ENCODE results near the gene VASH1. TPM values are rescaled to one million over a fixed set of nuclear protein-coding genes. Genes with fewer than 3 reads are reported as not detected.
"Not testable (repeated sequence)": the region's sequence is repeated elsewhere in the genome, so short reads cannot be mapped to it uniquely, and the experiment has no call there.

The VASH1 gene
- 2.1 and 2.8 TPM in 2 replicates for total RNA-seq (2014; rRNA removed; shearing (Covaris generic); ENCODE audit: low replicate concordance)

- Histone ChIP-seq H3K4me3 (peak within 1 kb of the TSS; percentile 45), H3K36me3 (no peaks in the 10 kb centered on the region)
- peak; percentile 68 for DNase-seq
Measured at GRCh38 chr14:76761136-76761959, at the start of gene VASH1. VASH1 (plus strand) TSS chr14:76761468; CDS start chr14:76762822, 1,354 bp downstream.

GRCh38 chr14:76713121-76713520 lies 48.1 kb upstream of the VASH1 start:
- Histone ChIP-seq H3K4me3 (no peak overlapping the region), H3K27me3 (no peaks in the 10 kb centered on the region), H3K9me3 (no peaks in the 10 kb centered on the region), H3K36me3 (no peaks in the 10 kb centered on the region)
- no peak for DNase-seq

More at GRCh38 chr14:76761136-76761959, at the start of gene VASH1:
- no peaks in the 10 kb centered on the region for H3K9me3 ChIP-seq
- no peaks in the 10 kb centered on the region for H3K27me3 ChIP-seq

GRCh38 chr14:76714470-76714869 lies 46.8 kb upstream of the VASH1 start:
- Histone ChIP-seq H3K9me3 (no peaks in the 10 kb centered on the region), H3K4me3 (no peak overlapping the region), H3K36me3 (no peaks in the 10 kb centered on the region), H3K27me3 (no peaks in the 10 kb centered on the region)
- no peak for DNase-seq

- Histone ChIP-seq H3K4me3 (no peak overlapping the region), H3K27me3 (no peaks in the 10 kb centered on the region), H3K36me3 (no peaks in the 10 kb centered on the region), H3K9me3 (no peaks in the 10 kb centered on the region)
- no peak for DNase-seq
Measured at GRCh38 chr14:76715101-76715500, 46.2 kb upstream of the VASH1 start.

GRCh38 chr14:76715511-76716081 lies 45.7 kb upstream of the VASH1 start:
- DNase-seq = no peak

GRCh38 chr14:76716285-76716684 lies 45.0 kb upstream of the VASH1 start:
- H3K27me3 ChIP-seq = no peaks in the 10 kb centered on the region
- H3K4me3 ChIP-seq = no peak overlapping the region
- no peaks in the 10 kb centered on the region for H3K36me3 ChIP-seq
- DNase-seq = no peak
- no peaks in the 10 kb centered on the region for H3K9me3 ChIP-seq

More at GRCh38 chr14:76715511-76716081, 45.7 kb upstream of the VASH1 start:
- Histone ChIP-seq H3K4me3 (no peak overlapping the region), H3K36me3 (no peaks in the 10 kb centered on the region), H3K27me3 (no peaks in the 10 kb centered on the region), H3K9me3 (no peaks in the 10 kb centered on the region)

- no peak for DNase-seq
- H3K36me3 ChIP-seq = no peaks in the 10 kb centered on the region
- H3K4me3 ChIP-seq = no peak overlapping the region
- H3K9me3 ChIP-seq = no peaks in the 10 kb centered on the region
- H3K27me3 ChIP-seq = no peaks in the 10 kb centered on the region
Measured at GRCh38 chr14:76717508-76718290, 43.6 kb upstream of the VASH1 start.

- H3K4me3 ChIP-seq = no peak overlapping the region
- no peaks in the 10 kb centered on the region for H3K36me3 ChIP-seq
- no peaks in the 10 kb centered on the region for H3K27me3 ChIP-seq
- H3K9me3 ChIP-seq = no peaks in the 10 kb centered on the region
- DNase-seq = no peak
Measured at GRCh38 chr14:76718306-76719040, 42.8 kb upstream of the VASH1 start.

GRCh38 chr14:76719666-76720065 lies 41.6 kb upstream of the VASH1 start:
- no peaks in the 10 kb centered on the region for H3K27me3 ChIP-seq
- H3K36me3 ChIP-seq = no peaks in the 10 kb centered on the region
- H3K4me3 ChIP-seq = no peak overlapping the region
- DNase-seq = no peak
- no peaks in the 10 kb centered on the region for H3K9me3 ChIP-seq

- Histone ChIP-seq H3K36me3 (no peaks in the 10 kb centered on the region), H3K27me3 (no peaks in the 10 kb centered on the region), H3K9me3 (no peaks in the 10 kb centered on the region), H3K4me3 (no peak overlapping the region)
- DNase-seq = peak; percentile 18
Measured at GRCh38 chr14:76720382-76720813, 40.9 kb upstream of the VASH1 start.

- not testable (repeated sequence) for H3K36me3 ChIP-seq, H3K4me3 ChIP-seq, H3K27me3 ChIP-seq, H3K9me3 ChIP-seq, DNase-seq
Measured at GRCh38 chr14:76721506-76721905, 39.8 kb upstream of the VASH1 start.

- Histone ChIP-seq H3K27me3 (no peaks in the 10 kb centered on the region), H3K36me3 (no peaks in the 10 kb centered on the region), H3K9me3 (no peaks in the 10 kb centered on the region), H3K4me3 (no peak overlapping the region)
- DNase-seq = no peak
Measured at GRCh38 chr14:76724651-76725550, 36.4 kb upstream of the VASH1 start.

- H3K4me3 ChIP-seq = no peak overlapping the region
- no peak for DNase-seq
- H3K27me3 ChIP-seq = no peaks in the 10 kb centered on the region
- H3K36me3 ChIP-seq = no peaks in the 10 kb centered on the region
- H3K9me3 ChIP-seq = no peaks in the 10 kb centered on the region
Measured at GRCh38 chr14:76726551-76726970, 34.7 kb upstream of the VASH1 start.

- H3K4me3 ChIP-seq = no peak overlapping the region
- no peaks in the 10 kb centered on the region for H3K36me3 ChIP-seq
Measured at GRCh38 chr14:76727384-76727783, 33.9 kb upstream of the VASH1 start.

GRCh38 chr14:76727901-76728300 lies 33.4 kb upstream of the VASH1 start:
- Histone ChIP-seq H3K27me3 (no peaks in the 10 kb centered on the region), H3K4me3 (no peak overlapping the region), H3K36me3 (no peaks in the 10 kb centered on the region), H3K9me3 (no peaks in the 10 kb centered on the region)
- no peak for DNase-seq

More at GRCh38 chr14:76727384-76727783, 33.9 kb upstream of the VASH1 start:
- no peak for DNase-seq
- Histone ChIP-seq H3K27me3 (no peaks in the 10 kb centered on the region), H3K9me3 (no peaks in the 10 kb centered on the region)

- Histone ChIP-seq H3K9me3 (no peaks in the 10 kb centered on the region), H3K36me3 (no peaks in the 10 kb centered on the region), H3K4me3 (no peak overlapping the region), H3K27me3 (no peaks in the 10 kb centered on the region)
- no peak for DNase-seq
Measured at GRCh38 chr14:76729258-76729657, 32.0 kb upstream of the VASH1 start.

All from MG63 (cell line).